ENCODE measurements around the gene ZNF214.

GRCh38 chr11:6992457-6993417 lies 27.4 kb downstream of the ZNF214 start:
- TF ChIP-seq CTCF (IDR thresholded peaks at IDR 0.05) (no peak), POLR2A (IDR thresholded peaks at IDR 0.05) (no peak), EP300 (IDR thresholded peaks at IDR 0.05) (no peak)

Measured in tibial nerve (tissue), 4 donors.